Neural cell (in vitro differentiated cells): ENCODE measurements around the gene MMP25.

Experiments used
- POLR2AphosphoS5 ChIP-seq: IDR thresholded peaks from 2 replicates; pipeline ENCODE4 v1.6.1; 2012
- TF ChIP-seq, protein P1 (sequence below): fragments of 450-650 bp; IDR thresholded peaks from 2 replicates; pipeline ENCODE4 v1.5.1; 2014; ENCODE audit warnings: antibody characterized with exemption, mild to moderate bottlenecking, moderate library complexity; ENCODE audit not compliant: poor library complexity, severe bottlenecking

DNA sequence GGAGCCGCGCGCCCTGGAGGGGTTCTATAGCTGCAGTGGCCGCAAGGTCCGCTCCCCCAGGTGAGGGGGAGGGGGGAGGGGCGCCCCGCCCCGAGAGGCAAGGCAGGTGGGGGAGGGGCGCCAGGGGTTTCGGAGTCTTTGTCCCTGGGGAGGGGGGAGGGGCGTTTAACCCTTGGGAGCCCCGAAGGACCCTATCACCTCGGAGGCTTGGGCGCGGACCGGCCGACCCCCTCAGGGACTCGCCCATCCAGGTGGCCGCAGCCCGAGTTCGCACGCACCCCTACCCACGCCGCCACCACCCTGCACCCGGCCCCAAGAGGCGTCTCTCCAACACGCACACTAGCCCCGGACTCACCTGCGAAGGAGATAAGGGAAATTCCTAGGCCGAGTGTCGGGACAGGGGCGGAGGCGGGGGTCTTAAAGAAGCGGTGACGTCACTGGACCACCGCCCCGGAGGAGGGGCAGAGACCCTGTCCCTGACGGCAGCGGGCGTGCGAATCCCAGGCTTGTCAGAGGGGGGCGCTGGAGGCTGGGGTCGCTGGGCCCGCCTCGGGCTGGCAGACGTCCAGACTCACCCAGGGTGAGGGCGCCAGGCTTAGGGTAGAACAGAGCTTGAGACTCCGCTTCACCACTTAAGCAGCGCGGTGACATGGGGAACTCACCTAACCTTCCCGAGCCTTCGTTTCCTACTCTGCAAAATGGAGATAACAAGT is 28.4 kb upstream of the MMP25 start, which contains the start of gene CLDN6:
- TF ChIP-seq, protein P1, sequence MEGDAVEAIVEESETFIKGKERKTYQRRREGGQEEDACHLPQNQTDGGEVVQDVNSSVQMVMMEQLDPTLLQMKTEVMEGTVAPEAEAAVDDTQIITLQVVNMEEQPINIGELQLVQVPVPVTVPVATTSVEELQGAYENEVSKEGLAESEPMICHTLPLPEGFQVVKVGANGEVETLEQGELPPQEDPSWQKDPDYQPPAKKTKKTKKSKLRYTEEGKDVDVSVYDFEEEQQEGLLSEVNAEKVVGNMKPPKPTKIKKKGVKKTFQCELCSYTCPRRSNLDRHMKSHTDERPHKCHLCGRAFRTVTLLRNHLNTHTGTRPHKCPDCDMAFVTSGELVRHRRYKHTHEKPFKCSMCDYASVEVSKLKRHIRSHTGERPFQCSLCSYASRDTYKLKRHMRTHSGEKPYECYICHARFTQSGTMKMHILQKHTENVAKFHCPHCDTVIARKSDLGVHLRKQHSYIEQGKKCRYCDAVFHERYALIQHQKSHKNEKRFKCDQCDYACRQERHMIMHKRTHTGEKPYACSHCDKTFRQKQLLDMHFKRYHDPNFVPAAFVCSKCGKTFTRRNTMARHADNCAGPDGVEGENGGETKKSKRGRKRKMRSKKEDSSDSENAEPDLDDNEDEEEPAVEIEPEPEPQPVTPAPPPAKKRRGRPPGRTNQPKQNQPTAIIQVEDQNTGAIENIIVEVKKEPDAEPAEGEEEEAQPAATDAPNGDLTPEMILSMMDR: peak; percentile 55
- no peak for TF ChIP-seq POLR2AphosphoS5
